ENCODE measurements around the gene NAT8L. TPM values are rescaled to one million over a fixed set of nuclear protein-coding genes. Genes with fewer than 3 reads are reported as not detected.

Gene NAT8L
- total and polyA plus RNA-seq, 2 of the 4 experiments (the other 2 are of a cell fraction): 0.05 TPM; not detected in 1

DNA sequence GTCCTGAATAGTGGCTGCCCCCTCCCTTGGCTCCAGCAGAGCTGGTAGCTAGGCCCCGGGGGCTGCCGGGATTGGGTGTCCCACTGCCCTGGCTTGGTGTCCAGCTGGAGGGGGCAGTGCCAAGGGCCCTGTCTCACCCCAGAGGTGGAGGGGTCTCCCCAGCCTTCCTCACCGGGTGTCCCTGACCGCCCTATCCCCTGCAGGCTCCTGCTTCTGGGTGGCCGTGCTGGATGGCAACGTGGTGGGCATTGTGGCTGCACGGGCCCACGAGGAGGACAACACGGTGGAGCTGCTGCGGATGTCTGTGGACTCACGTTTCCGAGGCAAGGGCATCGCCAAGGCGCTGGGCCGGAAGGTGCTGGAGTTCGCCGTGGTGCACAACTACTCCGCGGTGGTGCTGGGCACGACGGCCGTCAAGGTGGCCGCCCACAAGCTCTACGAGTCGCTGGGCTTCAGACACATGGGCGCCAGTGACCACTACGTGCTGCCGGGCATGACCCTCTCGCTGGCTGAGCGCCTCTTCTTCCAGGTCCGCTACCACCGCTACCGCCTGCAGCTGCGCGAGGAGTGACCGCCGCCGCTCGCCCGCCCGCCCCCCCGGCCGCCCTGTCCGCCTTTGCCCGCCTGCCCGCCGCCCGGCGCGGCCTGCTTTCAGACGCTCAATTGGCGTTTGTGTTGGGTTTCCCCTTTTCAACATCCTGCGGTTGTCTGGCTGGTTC is 4.6 kb downstream of the NAT8L start:
- WGBS, 2 experiments (ENCODE audit: extremely low coverage in 2 of 2, insufficient read length in 1 of 2): 91% methylated on average over 37 of the region's 53 CpGs; no CpG with 5 or more reads in 1 of the 2 experiments
- no peak overlapping the region for H3K56ac ChIP-seq (ENCODE audit: extremely low read depth, insufficient read depth, low read length)
- DNase-seq (no peak), ATAC-seq (ENCODE audit: low read depth) (no peak)
- POLR2A ChIA-PET (ENCODE audit: unreplicated experiment): no interaction called here
- no peak overlapping the region for H4K91ac ChIP-seq (ENCODE audit: insufficient read depth, low read depth, low read length)
- BruUV-seq (replicated peaks): no TSS peak
- H2BK5ac ChIP-seq (ENCODE audit: low read depth, low read length, poor library complexity, severe bottlenecking): no peak overlapping the region
- no peaks in the 10 kb centered on the region for H3K4me1 ChIP-seq (ENCODE audit: control insufficient read depth, insufficient read depth, low read length)
- H3K9me1 ChIP-seq (ENCODE audit: insufficient read depth, low read length): peaks cover 6% of the 10 kb centered on the region; the same call in 1 of the 2 replicates
- dilution Hi-C loops (cut with HindIII; ENCODE audit: low sequenced_read_pairs, unreplicated experiment) (no loop called here), in situ Hi-C loops (cut with MboI; ENCODE audit: low sequenced_read_pairs) (no loop called here), intact Hi-C loops (cut with micrococcal nuclease) (no loop called here)
- H3K9ac ChIP-seq (ENCODE audit: low read depth, low read length): no peak overlapping the region
- no peak overlapping the region for H2BK120ac ChIP-seq (ENCODE audit: low read depth, low read length)
- H3K4me2 ChIP-seq (ENCODE audit: low read depth, low read length): no peak overlapping the region
- no peak overlapping the region for H2AK5ac ChIP-seq (ENCODE audit: low read depth, low read length)
- H3K9me3 ChIP-seq (ENCODE audit: control insufficient read depth, insufficient read depth, low read length): no peaks in the 10 kb centered on the region
- H2BK15ac ChIP-seq (ENCODE audit: low read depth, low read length): no peak overlapping the region
- no peak overlapping the region for H2BK20ac ChIP-seq (ENCODE audit: low read depth, low read length)
- no peak overlapping the region for H2AFZ ChIP-seq (replicated peaks; ENCODE audit: low read length, poor library complexity)
- TF ChIP-seq CEBPB (IDR thresholded peaks at IDR 0.05; ENCODE audit: low read depth, low read length) (no peak), POLR2A (IDR thresholded peaks at IDR 0.05; ENCODE audit: low read depth, low read length) (no peak), FOS (IDR thresholded peaks at IDR 0.05; ENCODE audit: low read depth, low read length) (no peak), MAFK (IDR thresholded peaks at IDR 0.05; ENCODE audit: low read depth, low read length) (no peak), SMC3 (IDR thresholded peaks at IDR 0.05; ENCODE audit: low read depth, low read length) (no peak), RCOR1 (IDR thresholded peaks at IDR 0.05; ENCODE audit: insufficient replicate concordance, low read length) (no peak), CHD1 (IDR thresholded peaks at IDR 0.05; ENCODE audit: low read depth, low read length) (no peak), NFE2L2 (IDR thresholded peaks at IDR 0.05; ENCODE audit: low read depth, low read length) (no peak), RAD21 (IDR thresholded peaks at IDR 0.05; ENCODE audit: low read length) (no peak), RFX5 (IDR thresholded peaks at IDR 0.05; ENCODE audit: low read depth, low read length) (no peak)
- TF ChIP-seq, protein P1, sequence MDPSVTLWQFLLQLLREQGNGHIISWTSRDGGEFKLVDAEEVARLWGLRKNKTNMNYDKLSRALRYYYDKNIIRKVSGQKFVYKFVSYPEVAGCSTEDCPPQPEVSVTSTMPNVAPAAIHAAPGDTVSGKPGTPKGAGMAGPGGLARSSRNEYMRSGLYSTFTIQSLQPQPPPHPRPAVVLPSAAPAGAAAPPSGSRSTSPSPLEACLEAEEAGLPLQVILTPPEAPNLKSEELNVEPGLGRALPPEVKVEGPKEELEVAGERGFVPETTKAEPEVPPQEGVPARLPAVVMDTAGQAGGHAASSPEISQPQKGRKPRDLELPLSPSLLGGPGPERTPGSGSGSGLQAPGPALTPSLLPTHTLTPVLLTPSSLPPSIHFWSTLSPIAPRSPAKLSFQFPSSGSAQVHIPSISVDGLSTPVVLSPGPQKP (IDR thresholded peaks at IDR 0.05; ENCODE audit: borderline replicate concordance, low read depth, low read length): no peak
- TF ChIP-seq, protein P2, sequence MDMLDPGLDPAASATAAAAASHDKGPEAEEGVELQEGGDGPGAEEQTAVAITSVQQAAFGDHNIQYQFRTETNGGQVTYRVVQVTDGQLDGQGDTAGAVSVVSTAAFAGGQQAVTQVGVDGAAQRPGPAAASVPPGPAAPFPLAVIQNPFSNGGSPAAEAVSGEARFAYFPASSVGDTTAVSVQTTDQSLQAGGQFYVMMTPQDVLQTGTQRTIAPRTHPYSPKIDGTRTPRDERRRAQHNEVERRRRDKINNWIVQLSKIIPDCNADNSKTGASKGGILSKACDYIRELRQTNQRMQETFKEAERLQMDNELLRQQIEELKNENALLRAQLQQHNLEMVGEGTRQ (IDR thresholded peaks at IDR 0.05; ENCODE audit: low read depth, low read length): no peak
- TF ChIP-seq, protein P3, sequence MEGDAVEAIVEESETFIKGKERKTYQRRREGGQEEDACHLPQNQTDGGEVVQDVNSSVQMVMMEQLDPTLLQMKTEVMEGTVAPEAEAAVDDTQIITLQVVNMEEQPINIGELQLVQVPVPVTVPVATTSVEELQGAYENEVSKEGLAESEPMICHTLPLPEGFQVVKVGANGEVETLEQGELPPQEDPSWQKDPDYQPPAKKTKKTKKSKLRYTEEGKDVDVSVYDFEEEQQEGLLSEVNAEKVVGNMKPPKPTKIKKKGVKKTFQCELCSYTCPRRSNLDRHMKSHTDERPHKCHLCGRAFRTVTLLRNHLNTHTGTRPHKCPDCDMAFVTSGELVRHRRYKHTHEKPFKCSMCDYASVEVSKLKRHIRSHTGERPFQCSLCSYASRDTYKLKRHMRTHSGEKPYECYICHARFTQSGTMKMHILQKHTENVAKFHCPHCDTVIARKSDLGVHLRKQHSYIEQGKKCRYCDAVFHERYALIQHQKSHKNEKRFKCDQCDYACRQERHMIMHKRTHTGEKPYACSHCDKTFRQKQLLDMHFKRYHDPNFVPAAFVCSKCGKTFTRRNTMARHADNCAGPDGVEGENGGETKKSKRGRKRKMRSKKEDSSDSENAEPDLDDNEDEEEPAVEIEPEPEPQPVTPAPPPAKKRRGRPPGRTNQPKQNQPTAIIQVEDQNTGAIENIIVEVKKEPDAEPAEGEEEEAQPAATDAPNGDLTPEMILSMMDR (conservative IDR thresholded peaks at IDR 0.05; ENCODE audit: low read depth, low read length): no peak
- H4K8ac ChIP-seq (ENCODE audit: low read depth in 2 of 2, low read length in 2 of 2): no peak overlapping the region
- no peaks in the 10 kb centered on the region for H3K79me1 ChIP-seq (ENCODE audit: low read depth in 1 of 2, low read length in 2 of 2)
- H3K23ac ChIP-seq (ENCODE audit: low read depth, low read length): no peak overlapping the region
- no peak overlapping the region for H3K4me3 ChIP-seq (ENCODE audit: insufficient read depth, low read depth, low read length)
- H3K36me3 ChIP-seq (ENCODE audit: control insufficient read depth, insufficient read depth, low read length): no peaks in the 10 kb centered on the region
- no peak overlapping the region for H3K18ac ChIP-seq (ENCODE audit: low read depth, low read length)
- H3K4ac ChIP-seq (ENCODE audit: low read depth, low read length): no peak overlapping the region
- H4K20me1 ChIP-seq (ENCODE audit: insufficient read depth, low read length): no peaks in the 10 kb centered on the region
- H2AK9ac ChIP-seq (replicated peaks; ENCODE audit: low read depth, low read length, poor library complexity): no peak overlapping the region
- no peak overlapping the region for H3K27ac ChIP-seq (ENCODE audit: insufficient read depth, low read length)
- H3K27me3 ChIP-seq (ENCODE audit: control insufficient read depth, insufficient read depth, low read length): peaks cover 25% of the 10 kb centered on the region; the same call in 1 of the 2 replicates
- H4K5ac ChIP-seq (ENCODE audit: low read depth, low read length): no peak overlapping the region
- no peak overlapping the region for H3K14ac ChIP-seq (replicated peaks; ENCODE audit: low read depth, low read length)
- CTCF ChIA-PET: no interaction called here
